ENCODE measurements around the gene FAM241B. TPM values are rescaled to one million over a fixed set of nuclear protein-coding genes. Genes with fewer than 3 reads are reported as not detected.

FAM241B gene
- total RNA-seq, 1 donor from 2014 or later: not detected

DNA sequence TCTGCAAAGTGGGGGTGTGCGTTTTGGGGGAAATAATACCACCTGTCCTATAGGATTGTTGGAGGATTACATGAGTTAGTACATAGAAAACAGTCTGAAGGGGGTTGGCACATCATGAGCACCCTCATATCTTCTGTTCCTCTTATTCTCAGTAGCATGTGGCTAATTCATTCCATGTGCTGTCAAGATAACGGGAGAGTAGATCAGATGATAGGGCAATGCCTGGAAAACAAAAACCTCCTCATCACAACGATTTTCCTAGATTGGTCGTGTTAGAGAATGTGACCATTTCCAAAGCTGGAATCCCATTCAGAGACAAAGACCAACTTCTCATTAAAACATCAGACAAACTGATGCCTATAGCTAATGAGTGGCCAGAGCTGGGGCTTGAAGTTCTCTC is 50.6 kb downstream of the FAM241B start:
- Histone ChIP-seq H3K4me1 (ENCODE audit: control insufficient read depth in 3 of 3, insufficient read depth in 3 of 3, low read length in 3 of 3) (peaks cover 0 to 7% (median 0%) of the 10 kb centered on the region in 3 donors), H3K36me3 (ENCODE audit: control insufficient read depth in 3 of 3, insufficient read depth in 3 of 3, low read length in 3 of 3) (no peaks in the 10 kb centered on the region), H3K9me3 (ENCODE audit: control insufficient read depth in 3 of 3, low read length in 3 of 3) (no peaks in the 10 kb centered on the region), H3K4me3 (ENCODE audit: low read length in 3 of 3) (no peak overlapping the region), H3K27ac (ENCODE audit: low read depth, low read length) (no peak overlapping the region), H3K9ac (ENCODE audit: low read depth in 1 of 3, low read length in 3 of 3) (no peak overlapping the region), H3K27me3 (ENCODE audit: control insufficient read depth in 3 of 3, insufficient read depth in 3 of 3, low read length in 3 of 3) (peaks cover 4 to 20% (median 19%) of the 10 kb centered on the region in 3 donors)

DNA sequence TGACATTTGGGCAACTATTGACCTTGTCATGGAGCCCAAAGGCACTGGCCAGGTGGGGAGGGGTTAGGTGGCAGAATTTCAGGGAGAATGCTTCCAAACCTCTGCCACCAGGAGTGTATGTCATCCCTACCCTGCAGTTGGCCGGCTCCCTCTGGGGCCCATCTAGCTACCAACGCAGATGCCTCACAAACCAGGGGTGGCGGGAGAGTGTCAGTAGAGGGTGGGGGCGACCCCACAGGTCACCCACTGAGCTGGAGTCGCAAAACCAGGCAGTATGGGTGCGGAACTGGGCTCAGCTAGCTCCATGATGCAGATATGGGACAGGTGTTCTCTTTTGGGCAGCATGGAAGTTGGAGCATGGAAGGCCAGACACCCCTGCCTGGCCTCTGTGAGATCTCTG is 51.4 kb downstream of the FAM241B start:
- Histone ChIP-seq H3K4me3 (ENCODE audit: low read length in 3 of 3) (no peak overlapping the region), H3K27me3 (ENCODE audit: control insufficient read depth in 3 of 3, insufficient read depth in 3 of 3, low read length in 3 of 3) (peaks cover 4 to 20% (median 12%) of the 10 kb centered on the region in 3 donors), H3K27ac (ENCODE audit: low read depth, low read length) (no peak overlapping the region), H3K9ac (ENCODE audit: low read depth in 1 of 3, low read length in 3 of 3) (no peak overlapping the region), H3K9me3 (ENCODE audit: control insufficient read depth in 3 of 3, low read length in 3 of 3) (no peaks in the 10 kb centered on the region), H3K36me3 (ENCODE audit: control insufficient read depth in 3 of 3, insufficient read depth in 3 of 3, low read length in 3 of 3) (no peaks in the 10 kb centered on the region), H3K4me1 (ENCODE audit: control insufficient read depth in 3 of 3, insufficient read depth in 3 of 3, low read length in 3 of 3) (peaks cover 5 to 15% (median 8%) of the 10 kb centered on the region in 3 donors)

DNA sequence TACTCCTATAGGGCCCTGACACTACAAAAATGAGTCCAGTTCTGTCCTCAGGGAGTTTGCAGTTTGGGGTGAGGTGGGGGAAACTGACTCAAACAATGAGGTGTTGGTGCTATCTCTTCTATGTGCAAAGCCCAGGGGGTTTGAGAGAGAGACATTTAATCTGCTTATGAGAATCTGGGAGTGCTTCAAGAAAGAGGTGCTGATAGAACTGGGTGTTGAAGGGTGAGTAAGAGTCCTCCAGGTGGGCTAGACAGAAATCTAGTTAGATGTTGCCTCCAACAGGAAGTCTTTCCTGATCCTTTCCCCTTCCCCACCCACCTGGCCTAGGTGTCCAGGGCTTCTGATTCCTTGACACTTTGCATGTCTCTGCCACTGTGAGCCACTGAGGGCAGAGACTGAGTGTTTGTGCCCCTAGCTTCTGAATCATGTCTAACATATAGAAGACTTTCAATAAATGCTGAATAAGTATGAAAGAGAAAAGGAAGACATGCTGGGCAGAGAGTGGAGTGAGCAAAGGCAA is 53.0 kb downstream of the FAM241B start:
- Histone ChIP-seq H3K36me3 (ENCODE audit: control insufficient read depth in 3 of 3, insufficient read depth in 3 of 3, low read length in 3 of 3) (no peaks in the 10 kb centered on the region), H3K4me1 (ENCODE audit: control insufficient read depth in 3 of 3, insufficient read depth in 3 of 3, low read length in 3 of 3) (peaks cover 5 to 25% (median 19%) of the 10 kb centered on the region in 3 donors), H3K4me3 (ENCODE audit: low read length in 3 of 3) (no peak overlapping the region), H3K27me3 (ENCODE audit: control insufficient read depth in 3 of 3, insufficient read depth in 3 of 3, low read length in 3 of 3) (peaks cover 4 to 12% (median 7%) of the 10 kb centered on the region in 3 donors), H3K9me3 (ENCODE audit: control insufficient read depth in 3 of 3, low read length in 3 of 3) (no peaks in the 10 kb centered on the region), H3K27ac (ENCODE audit: low read depth, low read length) (no peak overlapping the region), H3K9ac (ENCODE audit: low read depth in 1 of 3, low read length in 3 of 3) (no peak overlapping the region)

Other genes with a start within 250 kb of the FAM241B start
- not detected for gene TACR2, start 213.3 kb upstream of the FAM241B start, total RNA-seq
- gene TSPAN15, start 178.8 kb upstream of the FAM241B start, total RNA-seq: 72.0 TPM
- not detected for gene NEUROG3, start 56.8 kb upstream of the FAM241B start, total RNA-seq
- gene COL13A1, start 171.7 kb downstream of the FAM241B start, total RNA-seq: 13.0 TPM

Measured in skeletal muscle tissue (tissue), 4 donors.